NT2/D1 (cell line): Measurements from ENCODE around the gene IL1RN.

Experiments used
- SUZ12 ChIP-seq: IDR thresholded peaks from 2 replicates; pipeline ENCODE4 v1.6.1; 2011; ENCODE audit not compliant: insufficient read length, insufficient read depth; ENCODE audit errors: extremely low read depth
- YY1 ChIP-seq: IDR thresholded peaks from 2 replicates; pipeline ENCODE4 v1.6.1; 2011; ENCODE audit not compliant: insufficient read length, insufficient read depth
- ZNF274 ChIP-seq: IDR thresholded peaks from 2 replicates; pipeline ENCODE4 v1.6.1; 2011; ENCODE audit warnings: mild to moderate bottlenecking, low read depth, low read length

GRCh38 chr2:113160248-113160647 is 32.9 kb downstream of the IL1RN start:
- TF ChIP-seq YY1: no peak
- TF ChIP-seq ZNF274: no peak
- no peak for TF ChIP-seq SUZ12
